22Rv1 (cell line): ENCODE results near the gene CMTM8.

ENCODE experiments used
- CTCF ChIP-seq: fragments of 450-650 bp; IDR thresholded peaks from 2 replicates; pipeline ENCODE4 v1.5.1; 2017; ENCODE audit warnings: mild to moderate bottlenecking
- ZFX ChIP-seq: fragments of 450-650 bp; IDR thresholded peaks from 2 replicates; pipeline ENCODE4 v1.6.1; 2017; ENCODE audit warnings: antibody characterized with exemption, borderline replicate concordance

- TF ChIP-seq CTCF (no peak), ZFX (no peak)
Measured at GRCh38 chr3:32208447-32208846, 30.0 kb upstream of the CMTM8 start.
